ENCODE data around the gene PCDHB5.
"Not testable (repeated sequence)": the region's sequence is repeated elsewhere in the genome, so short reads cannot be mapped to it uniquely, and the experiment has no call there.

PCDHB5 gene

GRCh38 chr5:141152096-141152495 lies 17.1 kb downstream of the PCDHB5 start:
- not testable (repeated sequence) for DNase-seq (ENCODE audit: low read depth)

GRCh38 chr5:141155540-141156374 lies 20.8 kb downstream of the PCDHB5 start:
- DNase-seq (ENCODE audit: low read depth), result no peak

- DNase-seq (ENCODE audit: low read depth), result not testable (repeated sequence)
These were observed 22.4 kb downstream of the PCDHB5 start for GRCh38 chr5:141157356-141157755.

DNA sequence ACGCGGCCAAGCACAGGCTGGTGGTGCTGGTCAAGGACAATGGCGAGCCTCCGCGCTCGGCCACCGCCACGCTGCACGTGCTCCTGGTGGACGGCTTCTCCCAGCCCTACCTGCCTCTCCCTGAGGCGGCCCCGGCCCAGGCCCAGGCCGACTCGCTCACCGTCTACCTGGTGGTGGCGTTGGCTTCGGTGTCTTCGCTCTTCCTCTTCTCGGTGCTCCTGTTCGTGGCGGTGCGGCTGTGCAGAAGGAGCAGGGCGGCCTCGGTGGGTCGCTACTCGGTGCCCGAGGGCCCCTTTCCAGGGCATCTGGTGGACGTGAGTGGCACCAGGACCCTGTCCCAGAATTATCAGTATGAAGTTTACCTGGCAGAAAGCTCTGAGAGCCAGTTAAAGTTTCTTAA lies 22.9 kb downstream of the PCDHB5 start:
- DNase-seq (ENCODE audit: low read depth), result not testable (repeated sequence)

DNA sequence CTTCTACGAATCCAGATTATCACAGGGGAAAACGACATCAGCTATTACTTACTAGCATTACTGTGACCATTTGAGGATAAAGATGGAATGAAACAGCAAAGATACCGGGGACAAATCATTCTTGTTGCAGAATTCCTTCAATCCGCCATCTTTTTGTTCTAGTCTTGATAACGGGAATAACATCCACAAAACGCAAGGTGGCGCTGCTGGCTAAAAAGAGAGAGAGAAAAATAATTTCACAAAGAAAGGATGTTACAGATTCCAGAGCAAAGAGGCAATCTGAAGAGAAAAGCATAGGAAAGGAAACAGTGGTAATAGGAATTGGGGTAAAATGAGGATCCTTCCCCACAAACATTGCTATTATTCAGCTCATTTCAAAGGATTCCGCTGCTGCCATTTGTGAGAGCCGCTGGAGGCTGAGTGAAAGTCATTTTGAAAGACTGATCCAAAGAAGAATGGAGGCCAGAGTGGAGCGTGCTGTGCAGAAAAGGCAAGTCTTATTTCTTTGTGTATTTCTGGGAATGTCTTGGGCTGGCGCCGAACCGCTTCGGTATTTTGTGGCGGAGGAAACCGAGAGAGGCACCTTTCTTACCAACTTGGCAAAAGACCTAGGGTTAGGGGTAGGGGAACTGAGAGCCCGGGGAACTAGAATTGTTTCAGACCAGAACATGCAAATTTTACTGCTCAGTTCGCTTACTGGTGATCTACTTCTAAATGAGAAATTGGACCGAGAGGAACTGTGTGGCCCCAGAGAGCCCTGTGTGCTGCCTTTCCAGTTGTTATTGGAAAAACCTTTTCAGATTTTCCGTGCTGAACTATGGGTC lies 37.6 kb downstream of the PCDHB5 start, which contains the start of gene PCDHB7:
Gene PCDHB7 (plus strand): TSS at position 264 of the 824 bp plus-strand sequence. CDS start 192 bp downstream, at position 456.
- no peak for DNase-seq (ENCODE audit: low read depth)

DNA sequence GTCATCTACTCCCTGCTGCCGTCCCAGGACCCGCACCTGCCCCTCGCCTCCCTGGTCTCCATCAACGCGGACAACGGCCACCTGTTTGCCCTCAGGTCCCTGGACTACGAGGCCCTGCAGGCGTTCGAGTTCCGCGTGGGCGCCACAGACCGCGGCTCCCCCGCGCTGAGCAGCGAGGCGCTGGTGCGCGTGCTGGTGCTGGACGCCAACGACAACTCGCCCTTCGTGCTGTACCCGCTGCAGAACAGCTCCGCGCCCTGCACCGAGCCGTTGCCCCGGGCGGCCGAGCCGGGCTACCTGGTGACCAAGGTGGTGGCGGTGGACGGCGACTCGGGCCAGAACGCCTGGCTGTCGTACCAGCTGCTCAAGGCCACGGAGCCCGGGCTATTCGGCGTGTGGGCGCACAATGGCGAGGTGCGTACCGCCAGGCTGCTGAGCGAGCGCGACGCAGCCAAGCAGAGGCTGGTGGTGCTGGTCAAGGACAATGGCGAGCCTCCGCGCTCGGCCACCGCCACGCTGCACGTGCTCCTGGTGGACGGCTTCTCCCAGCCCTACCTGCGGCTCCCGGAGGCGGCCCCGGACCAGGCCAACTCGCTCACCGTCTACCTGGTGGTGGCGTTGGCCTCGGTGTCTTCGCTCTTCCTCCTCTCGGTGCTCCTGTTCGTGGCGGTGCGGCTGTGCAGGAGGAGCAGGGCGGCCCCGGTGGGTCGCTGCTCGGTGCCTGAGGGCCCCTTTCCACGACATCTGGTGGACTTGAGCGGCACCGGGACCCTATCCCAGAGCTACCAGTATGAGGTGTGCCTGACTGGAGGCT lies 39.5 kb downstream of the PCDHB5 start:
- not testable (repeated sequence) for DNase-seq (ENCODE audit: low read depth)

- no peak for DNase-seq (ENCODE audit: low read depth)
These were observed 40.9 kb downstream of the PCDHB5 start for GRCh38 chr5:141175933-141176332.

DNA sequence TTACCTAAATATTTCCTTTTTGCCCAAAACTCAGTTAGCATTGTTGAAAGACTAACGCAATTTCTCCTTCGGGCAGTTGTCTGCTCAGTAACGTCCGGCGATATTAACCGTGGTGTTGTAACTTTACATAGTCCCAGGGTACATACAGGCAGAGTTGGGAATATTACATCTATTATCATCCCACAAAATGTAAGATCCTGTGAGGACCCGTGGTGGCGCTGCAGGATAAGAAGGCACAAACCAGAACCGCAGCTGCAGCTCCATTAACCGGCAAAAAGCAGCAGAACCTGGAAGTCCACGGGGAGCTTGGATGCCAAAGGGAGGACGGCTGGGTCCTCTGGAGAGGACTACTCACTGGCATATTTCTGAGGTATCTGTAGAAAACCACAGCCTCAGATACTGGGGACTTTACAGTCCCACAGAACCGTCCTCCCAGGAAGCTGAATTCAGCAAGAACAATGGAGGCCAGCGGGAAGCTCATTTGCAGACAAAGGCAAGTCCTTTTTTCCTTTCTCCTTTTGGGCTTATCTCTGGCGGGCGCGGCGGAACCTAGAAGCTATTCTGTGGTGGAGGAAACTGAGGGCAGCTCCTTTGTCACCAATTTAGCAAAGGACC lies 42.7 kb downstream of the PCDHB5 start, which contains the start of gene PCDHB8:
Gene PCDHB8 (plus strand): TSS at position 214 of the 615 bp plus-strand sequence. CDS start 245 bp downstream, at position 459.
- DNase-seq (ENCODE audit: low read depth), result not testable (repeated sequence)

DNA sequence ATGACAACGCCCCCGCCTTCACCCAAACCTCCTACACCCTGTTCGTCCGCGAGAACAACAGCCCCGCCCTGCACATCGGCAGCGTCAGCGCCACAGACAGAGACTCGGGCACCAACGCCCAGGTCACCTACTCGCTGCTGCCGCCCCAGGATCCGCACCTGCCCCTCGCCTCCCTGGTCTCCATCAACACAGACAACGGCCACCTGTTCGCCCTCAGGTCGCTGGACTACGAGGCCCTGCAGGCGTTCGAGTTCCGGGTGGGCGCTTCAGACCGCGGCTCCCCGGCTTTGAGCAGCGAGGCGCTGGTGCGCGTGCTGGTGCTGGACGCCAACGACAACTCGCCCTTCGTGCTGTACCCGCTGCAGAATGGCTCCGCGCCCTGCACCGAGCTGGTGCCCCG lies 44.4 kb downstream of the PCDHB5 start:
- not testable (repeated sequence) for DNase-seq (ENCODE audit: low read depth)

GRCh38 chr5:141179876-141180275 lies 44.9 kb downstream of the PCDHB5 start:
- DNase-seq (ENCODE audit: low read depth), result not testable (repeated sequence)

DNA sequence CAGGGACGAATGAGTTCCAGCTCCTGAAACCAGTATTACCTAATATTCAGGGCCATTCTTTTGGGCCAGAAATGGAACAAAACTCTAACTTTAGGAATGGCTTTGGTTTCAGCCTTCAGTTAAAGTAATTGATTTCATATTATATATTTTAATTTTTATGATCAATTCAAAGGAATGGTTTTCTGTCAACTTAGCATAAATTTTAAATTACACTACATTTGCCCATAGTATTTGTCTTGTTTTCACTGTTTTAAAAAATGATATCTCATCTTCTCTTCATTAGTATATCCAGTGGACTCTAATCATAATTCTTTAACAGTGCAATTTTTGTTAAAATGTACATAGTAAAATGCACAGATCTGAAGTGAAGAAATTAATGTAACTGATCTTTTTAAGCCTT lies 45.3 kb downstream of the PCDHB5 start:
- DNase-seq (ENCODE audit: low read depth), result no peak

DNA sequence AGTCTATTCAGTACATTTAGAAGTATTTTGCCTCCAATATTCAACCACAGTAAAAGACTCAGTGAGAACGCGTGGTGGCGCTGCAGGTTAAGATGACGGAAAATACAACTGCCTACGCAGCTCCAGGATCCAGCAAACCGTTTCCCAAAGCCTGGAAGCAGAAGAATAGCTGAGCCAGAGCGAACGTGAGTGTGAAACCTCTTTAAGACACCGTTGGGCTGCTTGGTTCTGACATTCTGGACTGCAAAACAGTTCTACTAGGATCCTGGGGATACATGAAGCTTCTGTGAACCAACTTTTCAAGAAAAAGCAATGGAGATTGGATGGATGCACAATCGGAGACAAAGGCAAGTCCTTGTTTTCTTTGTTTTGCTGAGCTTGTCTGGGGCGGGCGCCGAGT lies 47.2 kb downstream of the PCDHB5 start, which contains the start of gene PCDHB16:
Gene PCDHB16 (plus strand): TSS at position 140 of the 400 bp plus-strand sequence. CDS start 173 bp downstream, at position 313.
- no peak for DNase-seq (ENCODE audit: low read depth)

GRCh38 chr5:141184117-141184855 lies 49.3 kb downstream of the PCDHB5 start:
- not testable (repeated sequence) for DNase-seq (ENCODE audit: low read depth)

- DNase-seq (ENCODE audit: low read depth), result no peak
These were observed 52.0 kb downstream of the PCDHB5 start, which contains the start of gene PCDHB9 for GRCh38 chr5:141186897-141187512. Gene PCDHB9, plus strand, starts transcription at chr5:141187161. Its CDS starts 158 bp downstream, at chr5:141187319.
